Stomach (tissue), 4 donors: Measurements from ENCODE around the gene CEP72.
"Not testable (repeated sequence)": the region's sequence is repeated elsewhere in the genome, so short reads cannot be mapped to it uniquely, and the experiment has no call there.

Experiments
- CTCF ChIP-seq, 7 experiments: fragments of 450-650 bp in 4 of 7; fragments of 200-600 bp in 3 of 7; sonication (generic) in 3 of 7; IDR thresholded peaks; one replicate each; pipeline ENCODE4 v1.5.1; 2016 to 2019; ENCODE audit warnings: antibody characterized with exemption in 7 of 7, control low read depth in 2 of 7, mild to moderate bottlenecking in 1 of 7
- POLR2A ChIP-seq, 4 donors: fragments of 450-650 bp; IDR thresholded peaks; one replicate each; pipeline ENCODE4 v1.6.1; 2016; ENCODE audit warnings: antibody characterized with exemption in 4 of 4, control low read depth in 2 of 4, mild to moderate bottlenecking in 1 of 4, moderate library complexity in 1 of 4
- POLR2AphosphoS5 ChIP-seq, 3 donors: sonication (generic); formaldehyde crosslinking; IDR thresholded peaks; one replicate each; pipeline ENCODE4 v1.6.1; 2016; ENCODE audit warnings: antibody characterized with exemption in 3 of 3

DNA sequence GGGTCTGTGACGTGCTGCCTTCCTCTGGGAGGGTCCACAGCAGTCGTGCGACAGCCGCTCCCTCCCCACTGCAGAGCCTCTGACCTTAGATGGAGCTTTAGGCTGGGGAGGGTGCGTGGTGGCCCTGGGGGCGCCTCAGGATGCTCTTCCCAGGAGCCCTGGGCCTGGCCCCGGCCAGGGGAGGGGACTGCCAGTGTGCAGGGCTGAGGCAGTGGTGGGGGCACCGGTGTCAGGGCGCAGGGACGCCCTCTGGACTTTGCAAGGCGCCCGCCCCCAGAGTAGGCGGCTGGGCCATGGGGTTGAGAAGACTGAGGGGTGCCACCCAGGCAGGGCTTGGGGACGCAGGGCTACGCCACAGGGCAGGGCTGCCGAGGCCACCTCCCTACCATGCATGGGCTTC, 66.4 kb downstream of the CEP72 start:
- TF ChIP-seq CTCF, POLR2A, POLR2AphosphoS5 (IDR thresholded peaks at IDR 0.05): not testable (repeated sequence)
